ENCODE data around the gene LRP1-AS.

Gene LRP1-AS

GRCh38 chr12:57116580-57117281 lies 30.7 kb downstream of the LRP1-AS start:
- no peak for DNase-seq

- DNase-seq = no peak
Observed at GRCh38 chr12:57112492-57113294, 34.7 kb downstream of the LRP1-AS start.

- DNase-seq = no peak
Observed at GRCh38 chr12:57111031-57111734, 36.2 kb downstream of the LRP1-AS start, which contains the start of gene STAT6. Gene STAT6, minus strand, starts transcription at chr12:57111362. Its CDS starts 3,084 bp downstream, at chr12:57108278.

- no peak for DNase-seq
Observed at GRCh38 chr12:57110104-57111030, 37.1 kb downstream of the LRP1-AS start.

- no peak for DNase-seq
Observed at GRCh38 chr12:57109207-57110103, 38.0 kb downstream of the LRP1-AS start.

GRCh38 chr12:57107456-57108155 lies 39.8 kb downstream of the LRP1-AS start:
- no peak for DNase-seq

- DNase-seq = no peak
Observed at GRCh38 chr12:57106021-57106708, 41.3 kb downstream of the LRP1-AS start.

GRCh38 chr12:57105011-57105753 lies 42.2 kb downstream of the LRP1-AS start:
- DNase-seq = no peak

GRCh38 chr12:57104292-57104910 lies 43.0 kb downstream of the LRP1-AS start:
- DNase-seq = no peak

- DNase-seq = no peak
Observed at GRCh38 chr12:57103856-57104255, 43.6 kb downstream of the LRP1-AS start.

- no peak for DNase-seq
Observed at GRCh38 chr12:57101892-57102695, 45.3 kb downstream of the LRP1-AS start.

- no peak for DNase-seq
Observed at GRCh38 chr12:57099766-57100165, 47.7 kb downstream of the LRP1-AS start.

GRCh38 chr12:57099047-57099714 lies 48.2 kb downstream of the LRP1-AS start:
- no peak for DNase-seq

- no peak for DNase-seq
Observed at GRCh38 chr12:57098546-57098945, 48.9 kb downstream of the LRP1-AS start.

- DNase-seq = no peak
Observed at GRCh38 chr12:57097554-57097835, 49.9 kb downstream of the LRP1-AS start.

- no peak for DNase-seq
Observed at GRCh38 chr12:57096748-57097553, 50.5 kb downstream of the LRP1-AS start.

GRCh38 chr12:57096099-57096572 lies 51.3 kb downstream of the LRP1-AS start:
- no peak for DNase-seq
